Esophagus squamous epithelium (tissue), 4 donors: ENCODE data around the gene GLB1L.

Source experiments
- POLR2A ChIP-seq, 4 donors: fragments of 450-650 bp; IDR thresholded peaks; one replicate each; pipeline ENCODE4 v1.6.1; 2017; ENCODE audit warnings: antibody characterized with exemption in 4 of 4, mild to moderate bottlenecking in 4 of 4, moderate library complexity in 3 of 4
- TF ChIP-seq, protein P1 (sequence below), 6 experiments: fragments of 450-650 bp in 4 of 6; fragments of 200-600 bp in 2 of 6; sonication (generic) in 2 of 6; IDR thresholded peaks; one replicate each; pipeline ENCODE4 v1.5.1; 2016 to 2019; ENCODE audit warnings: antibody characterized with exemption in 6 of 6, mild to moderate bottlenecking in 4 of 6, moderate library complexity in 4 of 6

- TF ChIP-seq, protein P1, sequence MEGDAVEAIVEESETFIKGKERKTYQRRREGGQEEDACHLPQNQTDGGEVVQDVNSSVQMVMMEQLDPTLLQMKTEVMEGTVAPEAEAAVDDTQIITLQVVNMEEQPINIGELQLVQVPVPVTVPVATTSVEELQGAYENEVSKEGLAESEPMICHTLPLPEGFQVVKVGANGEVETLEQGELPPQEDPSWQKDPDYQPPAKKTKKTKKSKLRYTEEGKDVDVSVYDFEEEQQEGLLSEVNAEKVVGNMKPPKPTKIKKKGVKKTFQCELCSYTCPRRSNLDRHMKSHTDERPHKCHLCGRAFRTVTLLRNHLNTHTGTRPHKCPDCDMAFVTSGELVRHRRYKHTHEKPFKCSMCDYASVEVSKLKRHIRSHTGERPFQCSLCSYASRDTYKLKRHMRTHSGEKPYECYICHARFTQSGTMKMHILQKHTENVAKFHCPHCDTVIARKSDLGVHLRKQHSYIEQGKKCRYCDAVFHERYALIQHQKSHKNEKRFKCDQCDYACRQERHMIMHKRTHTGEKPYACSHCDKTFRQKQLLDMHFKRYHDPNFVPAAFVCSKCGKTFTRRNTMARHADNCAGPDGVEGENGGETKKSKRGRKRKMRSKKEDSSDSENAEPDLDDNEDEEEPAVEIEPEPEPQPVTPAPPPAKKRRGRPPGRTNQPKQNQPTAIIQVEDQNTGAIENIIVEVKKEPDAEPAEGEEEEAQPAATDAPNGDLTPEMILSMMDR (IDR thresholded peaks at IDR 0.05) = peak; percentile 96 to 100 (median 99)
- TF ChIP-seq POLR2A (IDR thresholded peaks at IDR 0.05) = peak in 1 of 4 donors; percentile 34
These were observed 49.4 kb upstream of the GLB1L start for GRCh38 chr2:219294356-219295351.
